Erythroblast (primary cell): Measurements from ENCODE around the gene DOK7.

Source experiments
- GATA1 ChIP-seq: IDR thresholded peaks from 2 replicates; pipeline ENCODE4 v1.6.1; 2011; ENCODE audit warnings: low read depth, mild to moderate bottlenecking, control low read depth, low read length, moderate library complexity
- POLR2A ChIP-seq: IDR thresholded peaks from 2 replicates; pipeline ENCODE4 v1.6.1; 2011; ENCODE audit warnings: mild to moderate bottlenecking, low read length

- TF ChIP-seq POLR2A (no peak), GATA1 (no peak)
Observed at GRCh38 chr4:3500634-3501101, 37.6 kb downstream of the DOK7 start.
